ENCODE results near the gene PDE11A.

Gene PDE11A

GRCh38 chr2:177885828-177886466, 186.6 kb downstream of the PDE11A start:
- TF ChIP-seq FOXP2 (optimal IDR thresholded peaks at IDR 0.05; ENCODE audit: borderline replicate concordance, extremely low read depth, extremely low read length, insufficient read depth) (no peak), REST (IDR thresholded peaks at IDR 0.05; ENCODE audit: insufficient read depth in 1 of 2, low read depth in 2 of 2, low read length in 2 of 2) (no peak), SIN3A (IDR thresholded peaks at IDR 0.05; ENCODE audit: borderline replicate concordance, insufficient read depth, low read length) (no peak), POLR2AphosphoS5 (IDR thresholded peaks at IDR 0.05; ENCODE audit: low read depth, low read length) (no peak), TAF1 (IDR thresholded peaks at IDR 0.05; ENCODE audit: borderline replicate concordance, insufficient read depth, low read length) (no peak)

- TF ChIP-seq REST (IDR thresholded peaks at IDR 0.05; ENCODE audit: insufficient read depth in 1 of 2, low read depth in 2 of 2, low read length in 2 of 2) (no peak), SIN3A (IDR thresholded peaks at IDR 0.05; ENCODE audit: borderline replicate concordance, insufficient read depth, low read length) (no peak), TAF1 (IDR thresholded peaks at IDR 0.05; ENCODE audit: borderline replicate concordance, insufficient read depth, low read length) (no peak), FOXP2 (optimal IDR thresholded peaks at IDR 0.05; ENCODE audit: borderline replicate concordance, extremely low read depth, extremely low read length, insufficient read depth) (no peak), POLR2AphosphoS5 (IDR thresholded peaks at IDR 0.05; ENCODE audit: low read depth, low read length) (no peak)
Observed at GRCh38 chr2:177883177-177883576, 189.4 kb downstream of the PDE11A start.

- TF ChIP-seq TAF1 (IDR thresholded peaks at IDR 0.05; ENCODE audit: borderline replicate concordance, insufficient read depth, low read length), result no peak
- no peak for TF ChIP-seq FOXP2 (optimal IDR thresholded peaks at IDR 0.05; ENCODE audit: borderline replicate concordance, extremely low read depth, extremely low read length, insufficient read depth)
- no peak for TF ChIP-seq POLR2AphosphoS5 (IDR thresholded peaks at IDR 0.05; ENCODE audit: low read depth, low read length)
- no peak for TF ChIP-seq REST (IDR thresholded peaks at IDR 0.05; ENCODE audit: insufficient read depth in 1 of 2, low read depth in 2 of 2, low read length in 2 of 2)
- TF ChIP-seq SIN3A (IDR thresholded peaks at IDR 0.05; ENCODE audit: borderline replicate concordance, insufficient read depth, low read length), result no peak
Observed at GRCh38 chr2:177882501-177882900, 190.1 kb downstream of the PDE11A start.

- no peak for TF ChIP-seq POLR2AphosphoS5 (IDR thresholded peaks at IDR 0.05; ENCODE audit: low read depth, low read length)
- no peak for TF ChIP-seq SIN3A (IDR thresholded peaks at IDR 0.05; ENCODE audit: borderline replicate concordance, insufficient read depth, low read length)
- no peak for TF ChIP-seq REST (IDR thresholded peaks at IDR 0.05; ENCODE audit: insufficient read depth in 1 of 2, low read depth in 2 of 2, low read length in 2 of 2)
- no peak for TF ChIP-seq FOXP2 (optimal IDR thresholded peaks at IDR 0.05; ENCODE audit: borderline replicate concordance, extremely low read depth, extremely low read length, insufficient read depth)
- no peak for TF ChIP-seq TAF1 (IDR thresholded peaks at IDR 0.05; ENCODE audit: borderline replicate concordance, insufficient read depth, low read length)
Observed at GRCh38 chr2:177881921-177882320, 190.7 kb downstream of the PDE11A start.
